Stimulated activated CD8-positive, alpha-beta memory T cell treated with anti-CD3 and anti-CD28 coated beads, Interleukin-7, amount 100 ng/mL, for 24 hours (primary cell): ENCODE data around the gene TSNAXIP1.
A peak's percentile ranks its signal among the peaks of the same experiment; 100 is the strongest.
"Not testable (repeated sequence)": the region's sequence is repeated elsewhere in the genome, so short reads cannot be mapped to it uniquely, and the experiment has no call there.

Experiments
- DNase-seq: peaks from one replicate; pipeline ENCODE4 v3.0.0-alpha.2; 2020; ENCODE audit warnings: low read depth

TSNAXIP1 gene

GRCh38 chr16:67834242-67834614 lies 27.5 kb downstream of the TSNAXIP1 start:
- DNase-seq, result no peak

- DNase-seq, result not testable (repeated sequence)
These were observed 30.5 kb downstream of the TSNAXIP1 start for GRCh38 chr16:67837190-67837589.

GRCh38 chr16:67837811-67838210 lies 31.1 kb downstream of the TSNAXIP1 start:
- DNase-seq, result no peak

GRCh38 chr16:67841198-67841815 lies 34.6 kb downstream of the TSNAXIP1 start:
- no peak for DNase-seq

GRCh38 chr16:67841816-67842508 lies 35.3 kb downstream of the TSNAXIP1 start, which contains the start of gene THAP11:
TSS of gene THAP11 (plus strand) at chr16:67842320. CDS start at chr16:67842555, 235 bp downstream.
- DNase-seq, result peak; percentile 84

GRCh38 chr16:67842509-67843342 lies 36.0 kb downstream of the TSNAXIP1 start:
- DNase-seq, result no peak

GRCh38 chr16:67843343-67843765 lies 36.7 kb downstream of the TSNAXIP1 start:
- DNase-seq, result no peak

- DNase-seq, result no peak
These were observed 37.8 kb downstream of the TSNAXIP1 start for GRCh38 chr16:67844497-67844896.

GRCh38 chr16:67845291-67846062 lies 38.8 kb downstream of the TSNAXIP1 start:
- no peak for DNase-seq

- DNase-seq, result no peak
These were observed 39.3 kb downstream of the TSNAXIP1 start for GRCh38 chr16:67846063-67846319.

GRCh38 chr16:67846320-67847063 lies 39.8 kb downstream of the TSNAXIP1 start, which contains the start of gene NUTF2:
TSS of gene NUTF2 (plus strand) at chr16:67846933. CDS start at chr16:67865131, 18,198 bp downstream.
- DNase-seq, result peak; percentile 89

GRCh38 chr16:67847064-67847861 lies 40.6 kb downstream of the TSNAXIP1 start, which contains the start of gene CENPT:
TSS of gene CENPT (minus strand) at chr16:67847693. CDS start at chr16:67833859, 13,834 bp downstream.
- DNase-seq, result no peak

GRCh38 chr16:67848118-67848517 lies 41.4 kb downstream of the TSNAXIP1 start:
- no peak for DNase-seq

GRCh38 chr16:67853670-67854069 lies 47.0 kb downstream of the TSNAXIP1 start:
- DNase-seq, result no peak

- DNase-seq, result no peak
These were observed 49.1 kb downstream of the TSNAXIP1 start for GRCh38 chr16:67855789-67856188.

- no peak for DNase-seq
These were observed 50.3 kb downstream of the TSNAXIP1 start for GRCh38 chr16:67856927-67857546.

- no peak for DNase-seq
These were observed 51.0 kb downstream of the TSNAXIP1 start for GRCh38 chr16:67857547-67858233.

- no peak for DNase-seq
These were observed 51.8 kb downstream of the TSNAXIP1 start for GRCh38 chr16:67858500-67858899.
